COR-L47 (cell line): ENCODE measurements around the gene MED10.

Source experiments
- DNase-seq: peaks from one replicate; lab custom pipeline; 2025; lab: John Stamatoyannopoulos, UW

The MED10 gene

GRCh38 chr5:6399980-6400910, 21.9 kb upstream of the MED10 start:
- DNase-seq: no peak

DNA sequence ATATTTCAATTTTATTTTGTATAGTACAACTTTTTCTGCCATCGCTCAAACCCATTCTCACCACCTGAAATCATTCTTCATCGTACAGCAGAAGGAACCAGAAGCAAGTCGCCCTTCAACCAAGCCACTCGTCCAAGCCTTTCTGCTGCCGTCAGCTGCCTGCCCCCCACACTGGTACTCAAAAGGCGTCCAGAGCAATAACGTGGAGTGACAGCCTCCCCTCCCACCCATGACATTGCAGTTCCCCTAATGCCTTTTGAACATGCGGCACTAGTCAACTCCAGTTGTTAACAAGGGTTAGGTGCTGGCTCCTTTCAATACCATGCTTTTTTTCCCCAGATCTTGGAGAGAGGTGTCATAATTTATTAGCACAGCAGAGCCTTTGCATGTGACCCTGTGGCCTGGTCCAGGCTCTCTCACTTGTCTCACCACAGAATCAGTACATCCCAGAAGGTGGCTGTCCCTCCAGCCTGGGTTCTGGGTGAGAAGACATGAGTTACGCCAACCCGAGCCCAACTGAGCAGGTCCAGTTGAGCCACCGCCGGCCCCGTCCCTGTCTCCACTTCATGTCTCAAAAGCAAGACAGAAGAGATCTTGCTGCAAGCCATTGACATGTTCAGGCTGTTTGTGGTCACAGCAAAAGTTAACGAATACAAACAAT, 20.4 kb upstream of the MED10 start:
- DNase-seq: no peak

GRCh38 chr5:6397536-6398269, 19.4 kb upstream of the MED10 start:
- DNase-seq: no peak

DNA sequence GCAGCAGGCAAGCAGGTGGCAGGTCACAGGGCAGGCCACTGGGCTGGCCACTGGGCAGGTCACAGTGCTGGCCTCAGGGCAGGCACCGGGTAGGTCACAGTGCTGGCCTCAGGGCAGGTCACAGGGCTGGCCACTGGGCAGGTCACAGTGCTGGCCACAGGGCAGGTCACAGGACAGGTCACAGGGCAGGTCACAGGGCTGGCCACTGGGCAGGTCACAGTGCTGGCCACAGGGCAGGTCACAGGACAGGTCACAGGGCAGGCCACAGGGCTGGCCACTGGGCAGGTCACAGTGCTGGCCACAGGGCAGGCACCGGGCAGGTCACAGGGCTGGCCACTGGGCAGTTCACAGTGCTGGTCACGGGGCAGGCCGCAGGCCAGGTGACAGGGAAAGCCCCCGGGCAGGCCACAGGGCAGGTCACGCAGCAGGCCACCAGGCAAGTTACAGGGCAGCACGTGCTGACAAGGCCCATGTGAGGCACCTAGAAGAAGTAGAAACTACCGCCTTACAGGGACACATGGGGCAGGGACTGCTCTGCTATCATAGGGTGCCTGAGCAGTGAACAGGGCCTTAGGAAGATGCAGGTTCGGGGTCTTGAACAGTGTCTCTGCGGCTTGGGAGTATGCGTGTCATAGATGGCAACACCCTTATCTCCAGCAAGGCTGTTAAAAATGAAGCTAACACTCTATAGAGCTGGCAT, 18.6 kb upstream of the MED10 start:
- no peak for DNase-seq

GRCh38 chr5:6396043-6396442, 17.7 kb upstream of the MED10 start:
- DNase-seq: no peak

DNA sequence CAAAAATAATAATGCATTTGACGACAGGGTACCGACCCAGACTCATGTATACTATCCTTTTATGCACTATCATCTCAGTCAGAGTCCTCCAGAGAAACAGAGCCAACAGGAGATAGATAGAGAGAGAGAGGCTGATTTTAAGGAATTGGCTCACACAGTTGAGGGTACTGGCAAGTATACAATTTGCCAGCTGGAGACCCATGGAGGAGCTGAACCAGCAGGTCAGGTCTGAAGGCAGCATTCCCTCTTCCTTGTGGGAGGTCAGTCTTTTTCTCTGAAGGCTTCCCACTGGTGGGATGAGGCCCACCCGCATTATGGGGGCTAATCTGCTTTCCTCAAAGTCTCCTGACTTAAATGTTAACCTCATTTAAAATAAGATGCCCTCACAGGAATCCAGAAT, 17.3 kb upstream of the MED10 start:
- no peak for DNase-seq

DNA sequence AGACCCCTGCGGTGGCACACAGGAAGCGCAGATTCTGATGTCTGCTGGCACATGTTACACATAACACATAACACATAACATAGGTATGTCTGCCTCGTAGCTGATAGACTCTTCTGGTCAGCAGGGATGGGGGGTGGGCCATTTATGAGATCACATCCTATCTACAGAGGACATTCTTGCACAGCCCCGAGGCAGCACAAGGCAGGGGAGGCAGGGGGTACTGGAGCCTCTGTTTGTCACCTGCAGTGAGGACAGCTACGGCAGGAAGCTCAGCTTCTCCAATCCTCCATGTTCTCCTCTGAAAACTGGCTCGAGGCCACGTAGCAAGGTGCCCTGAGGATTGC, 16.7 kb upstream of the MED10 start:
- DNase-seq: no peak

- no peak for DNase-seq
These were observed 16.2 kb upstream of the MED10 start for GRCh38 chr5:6394429-6395101.

GRCh38 chr5:6393596-6394194, 15.3 kb upstream of the MED10 start:
- DNase-seq: no peak

GRCh38 chr5:6392561-6392960, 14.2 kb upstream of the MED10 start:
- DNase-seq: no peak

DNA sequence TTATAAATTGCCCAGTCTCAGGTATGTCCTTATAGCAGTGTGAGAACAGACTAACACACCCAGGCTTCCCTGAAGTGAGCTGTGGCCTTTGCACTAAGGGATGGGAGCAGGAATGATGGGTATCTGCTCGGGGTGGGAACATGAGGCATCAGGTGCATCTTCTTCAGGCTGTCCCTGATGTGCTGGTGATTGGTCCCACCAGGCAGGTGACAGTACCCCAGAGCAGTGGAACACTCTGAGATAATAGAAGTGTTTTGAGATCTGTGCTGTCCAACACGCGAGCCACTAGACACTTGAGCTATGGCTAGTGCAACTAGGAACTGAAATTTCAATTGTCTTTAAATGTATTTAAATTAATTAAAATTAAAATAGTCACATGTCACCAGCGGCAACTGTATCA, 12.8 kb upstream of the MED10 start:
- DNase-seq: no peak

DNA sequence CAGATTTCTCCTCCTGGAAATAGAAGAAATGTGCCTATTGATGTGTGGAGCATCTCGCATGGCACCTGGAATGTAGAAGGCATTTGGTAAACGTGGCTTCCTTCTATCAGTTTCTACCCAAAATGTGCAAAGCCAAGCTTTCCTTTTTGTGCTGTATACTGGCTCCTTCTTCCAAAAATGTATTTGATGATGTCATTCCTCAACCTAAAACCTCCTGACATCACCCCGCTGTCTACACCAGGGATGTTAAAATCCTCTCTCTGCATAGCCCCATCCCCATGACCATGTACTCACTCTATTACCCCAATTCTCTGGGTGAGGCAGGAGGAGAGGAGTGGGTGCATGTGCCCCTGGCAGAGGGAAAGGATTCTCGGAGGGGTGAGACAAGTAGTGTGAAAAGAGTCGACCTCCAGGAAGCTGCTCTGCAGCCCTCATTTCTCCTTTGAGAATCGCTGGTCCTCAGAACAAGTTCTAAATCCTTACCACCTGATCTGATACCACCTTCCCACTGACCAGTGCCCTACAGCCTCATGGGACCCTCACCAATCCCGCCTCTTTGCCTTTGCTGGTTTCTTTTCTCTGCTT, 11.7 kb upstream of the MED10 start:
- DNase-seq: no peak

GRCh38 chr5:6389397-6389796, 11.1 kb upstream of the MED10 start:
- no peak for DNase-seq

- no peak for DNase-seq
These were observed 9.6 kb upstream of the MED10 start for GRCh38 chr5:6387970-6388369.

GRCh38 chr5:6386271-6386670, 7.9 kb upstream of the MED10 start:
- DNase-seq: no peak

GRCh38 chr5:6384856-6385255, 6.5 kb upstream of the MED10 start:
- DNase-seq: no peak

DNA sequence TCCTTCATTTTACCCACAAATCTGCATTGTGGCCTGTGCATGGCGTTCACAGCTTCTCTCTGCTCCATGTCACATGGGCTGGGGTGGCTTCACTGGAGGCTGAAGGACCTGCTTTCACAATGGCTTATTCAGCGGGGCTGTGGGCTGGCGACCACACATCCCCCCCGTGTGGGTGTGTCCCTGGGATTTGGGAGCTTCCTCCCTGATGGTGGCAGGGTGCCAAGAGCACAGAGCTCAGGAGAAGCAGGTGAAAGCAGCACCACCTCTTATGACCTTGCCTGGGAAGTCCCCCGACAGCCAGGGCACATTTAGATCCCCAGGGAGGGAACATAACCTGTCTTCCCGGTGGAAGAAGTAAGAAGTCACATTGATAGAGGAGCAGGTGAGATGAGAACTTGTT, 5.0 kb upstream of the MED10 start:
- DNase-seq: no peak

DNA sequence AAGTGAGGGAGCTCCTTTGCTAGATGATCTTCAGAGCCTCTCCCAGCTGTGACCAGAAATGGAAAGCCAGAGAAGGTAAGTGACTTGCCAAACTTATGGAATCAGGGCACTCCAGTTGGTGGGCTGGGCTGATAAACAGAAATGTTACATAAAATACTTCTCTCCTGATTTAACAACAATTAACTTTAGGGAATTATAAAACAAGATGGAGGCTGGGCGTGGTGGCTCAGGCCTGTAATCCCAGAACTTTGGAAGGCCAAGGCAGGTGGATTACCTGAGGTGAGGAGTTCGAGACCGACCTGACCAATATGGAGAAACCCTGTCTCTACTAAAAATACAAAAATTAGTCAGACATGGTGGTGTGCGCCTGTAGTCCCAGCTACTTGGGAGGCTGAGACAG, 899 bp upstream of the MED10 start:
- no peak for DNase-seq

- DNase-seq: no peak
These were observed 388 bp upstream of the MED10 start for GRCh38 chr5:6378766-6379103.

DNA sequence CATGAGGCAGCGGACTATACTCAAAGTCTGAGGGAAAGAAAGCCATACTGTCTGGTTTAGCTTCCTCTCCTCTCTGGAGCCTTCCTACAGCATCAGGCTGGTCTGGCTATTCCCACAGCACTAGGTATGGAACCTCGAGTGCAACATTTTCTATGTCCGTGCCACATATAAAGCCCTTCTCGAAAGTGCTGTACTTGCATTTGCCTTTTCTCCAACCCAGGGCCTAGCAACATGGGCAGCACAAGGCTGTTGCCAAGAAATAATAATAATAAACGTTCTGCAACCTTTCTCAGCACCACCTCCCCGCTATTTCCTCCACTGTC, 804 bp downstream of the MED10 start:
- DNase-seq: no peak

DNA sequence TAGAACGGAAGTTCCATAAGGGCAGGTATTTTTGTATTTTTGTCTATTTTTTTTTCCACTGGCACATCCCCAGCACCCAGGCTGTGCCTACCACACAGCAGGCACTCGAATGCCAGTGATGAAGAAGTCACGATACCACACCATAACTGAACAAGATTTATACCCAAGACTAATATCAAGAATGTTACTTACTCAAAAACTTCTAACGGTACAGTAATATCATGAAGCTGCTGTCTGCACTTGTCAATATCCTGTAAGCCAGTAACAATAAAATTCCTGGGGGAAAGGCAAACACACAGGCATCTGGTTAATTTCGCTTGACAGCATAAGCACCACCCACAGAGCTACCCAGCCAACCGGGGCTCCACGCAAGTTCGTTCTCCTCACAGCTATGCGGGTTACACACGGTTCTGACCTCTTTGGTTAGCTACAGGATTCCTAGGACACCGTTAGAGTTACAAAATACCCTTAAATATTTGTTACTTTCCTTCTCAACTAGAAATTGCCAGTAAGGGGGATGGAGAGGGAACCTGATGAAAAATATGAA, 1.3 kb downstream of the MED10 start:
- DNase-seq: no peak
